Neuronal stem cell (in vitro differentiated cells): ENCODE measurements around the gene STK32A.

ENCODE experiments used
- DNase-seq: peaks from one replicate; pipeline ENCODE4 v3.0.0-alpha.2; 2013; ENCODE audit warnings: low spot score
- H2AFZ ChIP-seq: one replicate; pipeline ENCODE4 v1.6.1; 2013; ENCODE audit warnings: mild to moderate bottlenecking, low read length, inconsistent platforms
- H2AK5ac ChIP-seq: 2 replicates; pipeline ENCODE4 v1.6.1; 2013; ENCODE audit warnings: low read depth, mild to moderate bottlenecking, inconsistent platforms, low read length, moderate library complexity, mixed read lengths
- H2BK120ac ChIP-seq: 2 replicates; pipeline ENCODE4 v1.6.1; 2013; ENCODE audit warnings: low read depth, mild to moderate bottlenecking, inconsistent platforms, low read length, moderate library complexity, mixed read lengths
- H2BK12ac ChIP-seq: one replicate; pipeline ENCODE4 v1.6.1; 2013; ENCODE audit warnings: low read length, inconsistent platforms
- H2BK15ac ChIP-seq: 2 replicates; pipeline ENCODE4 v1.6.1; 2013; ENCODE audit warnings: mild to moderate bottlenecking, low read length, inconsistent platforms, mixed read lengths
- H2BK5ac ChIP-seq: one replicate; pipeline ENCODE4 v1.6.1; 2013; ENCODE audit warnings: inconsistent platforms, mild to moderate bottlenecking, low read length, moderate library complexity
- H3K14ac ChIP-seq: one replicate; pipeline ENCODE4 v1.6.1; 2013; ENCODE audit warnings: low read length, inconsistent platforms
- H3K18ac ChIP-seq: 2 replicates; pipeline ENCODE4 v1.6.1; 2013; ENCODE audit warnings: low read length, inconsistent platforms
- H3K23ac ChIP-seq: 2 replicates; pipeline ENCODE4 v1.6.1; 2013; ENCODE audit warnings: low read depth, mild to moderate bottlenecking, mixed read lengths, low read length, inconsistent platforms; ENCODE audit not compliant: poor library complexity
- H3K27ac ChIP-seq: replicated peaks from 3 replicates; pipeline ENCODE4 v1.5.1; 2013; ENCODE audit warnings: low read length, inconsistent platforms
- H3K27me3 ChIP-seq, 3 experiments: 2 replicates each; pipeline ENCODE4 v1.6.1; 2013; ENCODE audit warnings: low read length in 3 of 3, mild to moderate bottlenecking in 2 of 3, inconsistent platforms in 1 of 3, low read depth in 1 of 3, mixed read lengths in 1 of 3, moderate library complexity in 1 of 3; ENCODE audit not compliant: control insufficient read depth in 3 of 3, insufficient read depth in 3 of 3
- H3K36me3 ChIP-seq, 2 donors: replicated peaks in 1 of 2; 2 replicates each; pipeline ENCODE4 v1.6.1; 2013; ENCODE audit warnings: low read length in 2 of 2; ENCODE audit not compliant: control insufficient read depth in 2 of 2, insufficient read depth in 2 of 2
- H3K4ac ChIP-seq: 2 replicates; pipeline ENCODE4 v1.6.1; 2013; ENCODE audit warnings: inconsistent platforms, mild to moderate bottlenecking, low read length, moderate library complexity
- H3K4me1 ChIP-seq, 2 donors: 1 replicate in 1 of 2; 2 replicates in 1 of 2; pipeline ENCODE4 v1.6.1; 2013; ENCODE audit warnings: low read length in 2 of 2, low read depth in 1 of 2; ENCODE audit not compliant: control insufficient read depth in 2 of 2, insufficient read depth in 1 of 2
- H3K4me2 ChIP-seq: one replicate; pipeline ENCODE4 v1.6.1; 2013; ENCODE audit warnings: mild to moderate bottlenecking, low read length, inconsistent platforms; ENCODE audit not compliant: insufficient read depth, poor library complexity, severe bottlenecking
- H3K4me3 ChIP-seq, 2 donors: 2 replicates each; pipeline ENCODE4 v1.5.1; 2013; ENCODE audit warnings: low read length in 2 of 2, mild to moderate bottlenecking in 2 of 2, inconsistent platforms in 1 of 2, moderate library complexity in 1 of 2
- H3K79me1 ChIP-seq: one replicate; pipeline ENCODE4 v1.6.1; 2013; ENCODE audit warnings: low read depth, mild to moderate bottlenecking, inconsistent platforms, low read length, moderate library complexity
- H3K9ac ChIP-seq: one replicate; pipeline ENCODE4 v1.6.1; 2013; ENCODE audit warnings: mild to moderate bottlenecking, low read depth, low read length, inconsistent platforms; ENCODE audit not compliant: poor library complexity
- H3K9me3 ChIP-seq, 2 donors: replicated peaks in 1 of 2; 2 replicates each; pipeline versions ENCODE3 to v1.6.1; 2013; ENCODE audit warnings: low read length in 2 of 2, mild to moderate bottlenecking in 2 of 2, inconsistent platforms in 1 of 2, low read depth in 1 of 2, mixed read lengths in 1 of 2, moderate library complexity in 1 of 2; ENCODE audit not compliant: control insufficient read depth in 2 of 2, insufficient read depth in 1 of 2
- H4K8ac ChIP-seq: one replicate; pipeline ENCODE4 v1.6.1; 2013; ENCODE audit warnings: low read depth, mild to moderate bottlenecking, inconsistent platforms, low read length, moderate library complexity
- H4K91ac ChIP-seq: one replicate; pipeline ENCODE4 v1.6.1; 2013; ENCODE audit warnings: low read length, low read depth, mild to moderate bottlenecking, inconsistent platforms; ENCODE audit not compliant: poor library complexity
- WGBS, 2 donors: extraction: QIAGEN DNeasy Blood & Tissue Kit; methylation state at CpG; one replicate each; pipeline ENCODE4 v1.1.7; 2013; ENCODE audit warnings: missing lambda C conversion rate in 2 of 2, mixed read lengths in 1 of 2; ENCODE audit not compliant: insufficient read length in 2 of 2, insufficient replicate concordance in 1 of 2; ENCODE audit errors: extremely low coverage in 2 of 2; 5-methylcytosine and 5-hydroxymethylcytosine counted together

The STK32A gene

GRCh38 chr5:147259837-147260236, 25.0 kb downstream of the STK32A start:
- Histone ChIP-seq H2BK12ac (no peak overlapping the region), H3K9ac (no peak overlapping the region), H3K27ac (no peak overlapping the region), H2AFZ (no peak overlapping the region), H2AK5ac (no peak overlapping the region), H4K8ac (no peak overlapping the region), H3K36me3 (no peaks in the 10 kb centered on the region), H3K4ac (no peak overlapping the region), H3K4me3 (no peak overlapping the region), H2BK5ac (no peak overlapping the region), H3K23ac (no peak overlapping the region), H3K27me3 (no peaks in the 10 kb centered on the region), H3K79me1 (no peaks in the 10 kb centered on the region), H2BK15ac (no peak overlapping the region), H3K18ac (no peak overlapping the region), H4K91ac (no peak overlapping the region), H3K4me2 (no peak overlapping the region), H3K14ac (no peak overlapping the region), H2BK120ac (no peak overlapping the region), H3K9me3 (peaks cover 0 to 2% of the 10 kb centered on the region in 2 donors), H3K4me1 (peaks cover 0 to 2% of the 10 kb centered on the region in 2 donors)
- no CpG with 5 or more reads among the region's 1 CpG for WGBS, 2 donors
- no peak for DNase-seq

- Histone ChIP-seq H3K27ac (no peak overlapping the region), H2BK5ac (no peak overlapping the region), H3K4me2 (no peak overlapping the region), H3K79me1 (no peaks in the 10 kb centered on the region), H2BK12ac (no peak overlapping the region), H3K18ac (no peak overlapping the region), H3K4me3 (no peak overlapping the region), H2AK5ac (no peak overlapping the region), H3K9ac (no peak overlapping the region), H4K91ac (no peak overlapping the region), H3K27me3 (no peaks in the 10 kb centered on the region), H2BK120ac (no peak overlapping the region), H3K4ac (no peak overlapping the region), H3K14ac (no peak overlapping the region), H4K8ac (no peak overlapping the region), H3K4me1 (no peaks in the 10 kb centered on the region), H3K9me3 (peaks cover 0 to 2% of the 10 kb centered on the region in 2 donors), H3K36me3 (no peaks in the 10 kb centered on the region), H2BK15ac (no peak overlapping the region), H2AFZ (no peak overlapping the region), H3K23ac (no peak overlapping the region)
- DNase-seq, result no peak
These were observed 32.4 kb downstream of the STK32A start for GRCh38 chr5:147267082-147267832.

- Histone ChIP-seq H3K27ac (no peak overlapping the region), H3K14ac (no peak overlapping the region), H2BK120ac (no peak overlapping the region), H3K4me2 (no peak overlapping the region), H2AK5ac (no peak overlapping the region), H3K18ac (no peak overlapping the region), H2BK5ac (no peak overlapping the region), H3K27me3 (peaks cover 0 to 10% (median 0%) of the 10 kb centered on the region in 3 experiments), H2BK15ac (no peak overlapping the region), H3K9me3 (no peaks in the 10 kb centered on the region), H3K4ac (no peak overlapping the region), H3K36me3 (no peaks in the 10 kb centered on the region), H3K4me3 (no peak overlapping the region), H3K4me1 (no peaks in the 10 kb centered on the region), H4K91ac (no peak overlapping the region), H3K79me1 (no peaks in the 10 kb centered on the region), H2AFZ (no peak overlapping the region), H3K9ac (no peak overlapping the region), H4K8ac (no peak overlapping the region), H2BK12ac (no peak overlapping the region), H3K23ac (no peak overlapping the region)
- WGBS, 2 donors, result no CpG with 5 or more reads among the region's 1 CpG
- no peak for DNase-seq
These were observed 41.7 kb downstream of the STK32A start for GRCh38 chr5:147276497-147276896.

GRCh38 chr5:147286296-147286695, 51.5 kb downstream of the STK32A start:
- Histone ChIP-seq H2BK120ac (no peak overlapping the region), H2BK12ac (no peak overlapping the region), H3K9ac (no peak overlapping the region), H2AK5ac (no peak overlapping the region), H4K91ac (no peak overlapping the region), H3K4me3 (no peak overlapping the region), H2BK5ac (no peak overlapping the region), H3K14ac (no peak overlapping the region), H2AFZ (no peak overlapping the region), H3K4me1 (no peaks in the 10 kb centered on the region), H3K79me1 (no peaks in the 10 kb centered on the region), H3K4ac (no peak overlapping the region), H3K27ac (no peak overlapping the region), H4K8ac (no peak overlapping the region), H3K9me3 (no peaks in the 10 kb centered on the region), H3K18ac (no peak overlapping the region), H3K36me3 (no peaks in the 10 kb centered on the region), H3K23ac (no peak overlapping the region), H2BK15ac (no peak overlapping the region), H3K4me2 (no peak overlapping the region), H3K27me3 (no peaks in the 10 kb centered on the region)
- no CpG with 5 or more reads among the region's 1 CpG for WGBS, 2 donors
- no peak for DNase-seq
